ENCODE data around the gene HOXA7. TPM values are rescaled to one million over a fixed set of nuclear protein-coding genes. Genes with fewer than 3 reads are reported as not detected.

HOXA7 gene
- total RNA-seq, 1 donor from 2014 or later, result not detected

GRCh38 chr7:27126596-27127327 is 29.7 kb downstream of the HOXA7 start:
- H3K4me1 Mint-ChIP-seq, result no peaks in the 10 kb centered on the region
- H3K4me3 Mint-ChIP-seq, result no peak overlapping the region
- H3K27me3 Mint-ChIP-seq, result peaks cover 28% of the 10 kb centered on the region
- TF ChIP-seq, protein P1, sequence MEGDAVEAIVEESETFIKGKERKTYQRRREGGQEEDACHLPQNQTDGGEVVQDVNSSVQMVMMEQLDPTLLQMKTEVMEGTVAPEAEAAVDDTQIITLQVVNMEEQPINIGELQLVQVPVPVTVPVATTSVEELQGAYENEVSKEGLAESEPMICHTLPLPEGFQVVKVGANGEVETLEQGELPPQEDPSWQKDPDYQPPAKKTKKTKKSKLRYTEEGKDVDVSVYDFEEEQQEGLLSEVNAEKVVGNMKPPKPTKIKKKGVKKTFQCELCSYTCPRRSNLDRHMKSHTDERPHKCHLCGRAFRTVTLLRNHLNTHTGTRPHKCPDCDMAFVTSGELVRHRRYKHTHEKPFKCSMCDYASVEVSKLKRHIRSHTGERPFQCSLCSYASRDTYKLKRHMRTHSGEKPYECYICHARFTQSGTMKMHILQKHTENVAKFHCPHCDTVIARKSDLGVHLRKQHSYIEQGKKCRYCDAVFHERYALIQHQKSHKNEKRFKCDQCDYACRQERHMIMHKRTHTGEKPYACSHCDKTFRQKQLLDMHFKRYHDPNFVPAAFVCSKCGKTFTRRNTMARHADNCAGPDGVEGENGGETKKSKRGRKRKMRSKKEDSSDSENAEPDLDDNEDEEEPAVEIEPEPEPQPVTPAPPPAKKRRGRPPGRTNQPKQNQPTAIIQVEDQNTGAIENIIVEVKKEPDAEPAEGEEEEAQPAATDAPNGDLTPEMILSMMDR (IDR thresholded peaks at IDR 0.05), result no peak
- intact Hi-C loops (cut with micrococcal nuclease), result no loop called here
- POLR2A ChIA-PET, result interaction anchor here (0.7 kb wide), 1 partner anchor 837 kb away, joined by 3 read pairs; no protein-coding TSS in a partner anchor
- ATAC-seq (ENCODE audit: low read depth) (no peak), DNase-seq (no peak)
- no peak overlapping the region for H3K27ac Mint-ChIP-seq
- CTCF ChIA-PET, result no interaction called here
- no peaks in the 10 kb centered on the region for H3K36me3 Mint-ChIP-seq (ENCODE audit: low read depth)
- H3K9me3 Mint-ChIP-seq, result no peaks in the 10 kb centered on the region

DNA sequence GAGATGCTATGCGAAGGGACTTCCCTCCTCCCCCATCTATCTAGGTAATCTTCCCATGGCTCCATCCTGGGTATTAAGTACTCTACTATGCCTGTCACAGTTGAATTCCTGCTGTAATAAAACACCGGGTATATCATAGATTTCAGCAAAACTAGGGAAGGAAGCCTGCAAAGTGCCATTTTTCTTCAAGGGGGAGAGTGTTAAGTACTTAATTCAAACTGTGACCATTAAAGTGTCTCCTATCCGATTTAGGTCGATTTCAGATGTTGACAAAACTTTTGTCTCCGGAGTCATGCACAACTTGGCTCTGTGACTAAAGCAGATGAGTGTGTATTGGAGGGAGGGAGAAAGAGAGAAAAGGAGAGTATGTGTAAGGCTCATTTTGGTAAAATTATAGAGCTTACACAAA is 30.5 kb downstream of the HOXA7 start:
- peaks cover 28% of the 10 kb centered on the region for H3K27me3 Mint-ChIP-seq
- no peak for ATAC-seq (ENCODE audit: low read depth)
- POLR2A ChIA-PET, result interaction anchor here (0.7 kb wide), 1 partner anchor 838 kb away, joined by 3 read pairs; no protein-coding TSS in a partner anchor

DNA sequence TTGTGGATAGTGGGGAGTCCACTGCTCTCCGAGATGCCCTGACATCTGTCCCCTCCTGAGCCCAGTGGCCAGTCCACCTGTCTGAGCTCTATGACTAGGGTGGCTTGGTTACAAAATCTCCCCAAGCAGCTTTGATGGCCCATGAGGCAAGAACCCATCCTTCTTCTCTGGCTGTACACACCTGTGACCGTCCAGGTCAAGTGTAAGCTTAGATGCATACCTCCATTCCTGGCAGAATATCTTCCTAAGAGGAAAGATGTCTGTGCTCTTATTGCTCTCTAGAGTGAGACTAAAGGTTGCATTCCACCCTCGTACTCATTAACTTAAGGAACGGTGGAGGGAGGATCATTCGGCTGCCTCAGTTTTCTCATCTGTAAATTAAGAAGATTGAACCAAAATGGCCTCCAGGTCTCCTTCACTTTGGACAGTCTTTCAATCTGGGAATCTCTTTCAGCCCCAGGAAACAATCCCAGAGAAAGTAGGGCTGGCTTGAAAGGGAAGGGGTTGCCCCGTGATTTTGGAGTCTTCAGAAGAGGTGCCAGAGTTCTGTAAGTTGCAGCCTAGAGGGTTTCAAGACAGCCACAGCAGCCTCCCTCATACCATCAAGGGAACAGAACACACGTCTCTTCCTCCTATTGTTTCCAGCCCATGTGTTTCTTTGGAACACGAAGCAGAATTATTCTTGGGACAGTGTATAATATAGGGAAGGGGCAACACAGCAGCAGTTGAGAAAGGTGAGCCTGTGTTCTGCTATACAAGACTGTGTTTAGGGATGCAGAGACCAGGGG is 31.4 kb downstream of the HOXA7 start:
- Mint-ChIP-seq H3K9me3 (no peaks in the 10 kb centered on the region), H3K4me1 (no peaks in the 10 kb centered on the region), H3K27ac (no peak overlapping the region), H3K36me3 (ENCODE audit: low read depth) (no peaks in the 10 kb centered on the region), H3K4me3 (no peak overlapping the region), H3K27me3 (peaks cover 28% of the 10 kb centered on the region)
- CTCF ChIA-PET, result no interaction called here
- ATAC-seq (ENCODE audit: low read depth), result no peak
- TF ChIP-seq, protein P1 (IDR thresholded peaks at IDR 0.05), result no peak
- POLR2A ChIA-PET, result no interaction called here
- no peak for DNase-seq
- intact Hi-C loops (cut with micrococcal nuclease), result no loop called here

More for the DNA sequence above, 30.5 kb downstream of the HOXA7 start:
- no peaks in the 10 kb centered on the region for H3K9me3 Mint-ChIP-seq
- CTCF ChIA-PET, result no interaction called here
- H3K36me3 Mint-ChIP-seq (ENCODE audit: low read depth), result no peaks in the 10 kb centered on the region
- H3K4me3 Mint-ChIP-seq, result no peak overlapping the region
- intact Hi-C loops (cut with micrococcal nuclease), result no loop called here
- no peak overlapping the region for H3K27ac Mint-ChIP-seq
- TF ChIP-seq, protein P1 (IDR thresholded peaks at IDR 0.05), result no peak
- no peak for DNase-seq
- H3K4me1 Mint-ChIP-seq, result no peaks in the 10 kb centered on the region

DNA sequence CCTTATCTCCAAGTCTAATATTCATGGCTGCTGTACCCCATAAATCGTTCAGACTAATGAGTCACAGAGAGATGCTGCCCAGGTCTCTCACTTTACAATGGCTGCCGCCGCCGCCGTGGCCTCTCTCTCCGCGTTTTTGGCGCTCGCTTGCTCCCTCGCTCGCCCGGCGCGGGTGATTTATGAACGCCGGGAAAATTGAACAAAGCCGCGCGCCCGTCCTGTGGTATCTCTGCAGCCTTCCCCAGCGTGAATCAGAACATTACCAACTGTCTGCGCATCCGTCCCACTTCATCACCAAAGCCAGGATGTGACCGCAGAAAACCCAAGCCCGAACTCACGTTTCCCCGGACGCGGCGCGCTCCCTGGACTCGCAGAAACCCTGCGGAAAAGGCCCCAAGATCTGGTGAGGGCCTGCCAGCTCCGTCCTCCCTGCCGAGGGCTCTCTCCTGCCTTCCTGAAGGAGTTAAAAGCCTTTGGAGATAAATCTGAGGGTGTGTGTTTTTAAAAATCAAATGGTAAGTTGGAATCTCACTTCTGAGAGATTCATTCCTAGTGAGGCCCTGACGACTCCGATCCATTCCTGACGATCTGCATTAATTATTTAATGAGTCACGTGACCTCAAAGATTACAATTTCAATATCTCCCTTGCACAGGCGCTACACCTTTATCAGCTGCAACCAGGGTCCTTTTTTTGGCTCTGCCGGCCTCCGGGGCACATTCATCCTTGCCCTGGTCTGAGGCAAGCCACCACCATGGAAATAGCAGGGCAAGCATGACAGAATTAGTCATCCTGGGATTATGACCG is 32.2 kb downstream of the HOXA7 start:
- Mint-ChIP-seq H3K4me1 (no peaks in the 10 kb centered on the region), H3K27me3 (peaks cover 28% of the 10 kb centered on the region), H3K36me3 (ENCODE audit: low read depth) (no peaks in the 10 kb centered on the region), H3K9me3 (no peaks in the 10 kb centered on the region), H3K27ac (no peak overlapping the region), H3K4me3 (no peak overlapping the region)
- DNase-seq (no peak), ATAC-seq (ENCODE audit: low read depth) (no peak)
- intact Hi-C loops (cut with micrococcal nuclease), result no loop called here
- POLR2A ChIA-PET, result no interaction called here
- TF ChIP-seq, protein P1 (IDR thresholded peaks at IDR 0.05), result no peak
- CTCF ChIA-PET, result no interaction called here
